ENCODE measurements around the gene ENKD1.

ENKD1 gene

GRCh38 chr16:67675579-67675935, 9.0 kb upstream of the ENKD1 start:
- TF ChIP-seq EZH2 (IDR thresholded peaks at IDR 0.05) (no peak), FOXP2 (optimal IDR thresholded peaks at IDR 0.05; ENCODE audit: control extremely low read depth, extremely low read length, insufficient read depth) (no peak), POLR2AphosphoS5 (IDR thresholded peaks at IDR 0.05; ENCODE audit: borderline replicate concordance, low read depth, low read length) (no peak)
- no peak for DNase-seq (ENCODE audit: low read depth, low spot score)

GRCh38 chr16:67674851-67675578, 8.5 kb upstream of the ENKD1 start:
- Histone ChIP-seq H3K9me3 (ENCODE audit: low read depth, low read length) (no peaks in the 10 kb centered on the region), H3K27ac (no peak overlapping the region), H3K4me3 (no peak overlapping the region), H3K36me3 (ENCODE audit: insufficient read depth, low read length) (no peaks in the 10 kb centered on the region), H3K9ac (ENCODE audit: insufficient read length) (no peak overlapping the region)
- DNase-seq (ENCODE audit: low read depth, low spot score), result no peak
- no peak for TF ChIP-seq POLR2AphosphoS5 (IDR thresholded peaks at IDR 0.05; ENCODE audit: borderline replicate concordance, low read depth, low read length)
- no peak for TF ChIP-seq FOXP2 (optimal IDR thresholded peaks at IDR 0.05; ENCODE audit: control extremely low read depth, extremely low read length, insufficient read depth)
- TF ChIP-seq EZH2 (IDR thresholded peaks at IDR 0.05), result no peak

More at GRCh38 chr16:67675579-67675935, 9.0 kb upstream of the ENKD1 start:
- no peaks in the 10 kb centered on the region for H3K9me3 ChIP-seq (ENCODE audit: low read depth, low read length)
- no peak overlapping the region for H3K4me3 ChIP-seq
- no peak overlapping the region for H3K9ac ChIP-seq (ENCODE audit: insufficient read length)
- no peaks in the 10 kb centered on the region for H3K36me3 ChIP-seq (ENCODE audit: insufficient read depth, low read length)
- no peak overlapping the region for H3K27ac ChIP-seq

- no peak for DNase-seq (ENCODE audit: low read depth, low spot score)
- H3K4me3 ChIP-seq, result peak overlapping the region; percentile 52
- H3K36me3 ChIP-seq (ENCODE audit: insufficient read depth, low read length), result no peaks in the 10 kb centered on the region
- peak overlapping the region; percentile 60; the same call in 1 of the 2 replicates for H3K27ac ChIP-seq
- TF ChIP-seq FOXP2 (optimal IDR thresholded peaks at IDR 0.05; ENCODE audit: control extremely low read depth, extremely low read length, insufficient read depth) (no peak), POLR2AphosphoS5 (IDR thresholded peaks at IDR 0.05; ENCODE audit: borderline replicate concordance, low read depth, low read length) (no peak), EZH2 (IDR thresholded peaks at IDR 0.05) (no peak)
- H3K9me3 ChIP-seq (ENCODE audit: low read depth, low read length), result no peaks in the 10 kb centered on the region
- H3K9ac ChIP-seq (ENCODE audit: insufficient read length), result no peak overlapping the region
These were observed 7.4 kb upstream of the ENKD1 start for GRCh38 chr16:67673712-67674580.

- no peak for DNase-seq (ENCODE audit: low read depth, low spot score)
- Histone ChIP-seq H3K36me3 (ENCODE audit: insufficient read depth, low read length) (no peaks in the 10 kb centered on the region), H3K9me3 (ENCODE audit: low read depth, low read length) (no peaks in the 10 kb centered on the region), H3K4me3 (peak overlapping the region; percentile 52), H3K9ac (ENCODE audit: insufficient read length) (no peak overlapping the region), H3K27ac (peak overlapping the region; percentile 54; the same call in 1 of the 2 replicates)
- TF ChIP-seq EZH2 (IDR thresholded peaks at IDR 0.05) (no peak), FOXP2 (optimal IDR thresholded peaks at IDR 0.05; ENCODE audit: control extremely low read depth, extremely low read length, insufficient read depth) (no peak), POLR2AphosphoS5 (IDR thresholded peaks at IDR 0.05; ENCODE audit: borderline replicate concordance, low read depth, low read length) (no peak)
These were observed 6.5 kb upstream of the ENKD1 start for GRCh38 chr16:67672739-67673662.

- Histone ChIP-seq H3K9me3 (ENCODE audit: low read depth, low read length) (no peaks in the 10 kb centered on the region), H3K4me3 (no peak overlapping the region), H3K36me3 (ENCODE audit: insufficient read depth, low read length) (no peaks in the 10 kb centered on the region), H3K27ac (no peak overlapping the region), H3K9ac (ENCODE audit: insufficient read length) (no peak overlapping the region)
- no peak for TF ChIP-seq FOXP2 (optimal IDR thresholded peaks at IDR 0.05; ENCODE audit: control extremely low read depth, extremely low read length, insufficient read depth)
- TF ChIP-seq POLR2AphosphoS5 (IDR thresholded peaks at IDR 0.05; ENCODE audit: borderline replicate concordance, low read depth, low read length), result no peak
- TF ChIP-seq EZH2 (IDR thresholded peaks at IDR 0.05), result no peak
- no peak for DNase-seq (ENCODE audit: low read depth, low spot score)
These were observed 5.8 kb upstream of the ENKD1 start for GRCh38 chr16:67672306-67672705.

- DNase-seq (ENCODE audit: low read depth, low spot score), result no peak
- Histone ChIP-seq H3K4me3 (no peak overlapping the region), H3K36me3 (ENCODE audit: insufficient read depth, low read length) (no peaks in the 10 kb centered on the region), H3K9me3 (ENCODE audit: low read depth, low read length) (no peaks in the 10 kb centered on the region), H3K9ac (ENCODE audit: insufficient read length) (no peak overlapping the region), H3K27ac (no peak overlapping the region)
- no peak for TF ChIP-seq FOXP2 (optimal IDR thresholded peaks at IDR 0.05; ENCODE audit: control extremely low read depth, extremely low read length, insufficient read depth)
- no peak for TF ChIP-seq POLR2AphosphoS5 (IDR thresholded peaks at IDR 0.05; ENCODE audit: borderline replicate concordance, low read depth, low read length)
- TF ChIP-seq EZH2 (IDR thresholded peaks at IDR 0.05), result no peak
These were observed 3.0 kb upstream of the ENKD1 start for GRCh38 chr16:67669499-67670101.

- no peaks in the 10 kb centered on the region for H3K9me3 ChIP-seq (ENCODE audit: low read depth, low read length)
- TF ChIP-seq EZH2 (IDR thresholded peaks at IDR 0.05) (no peak), POLR2AphosphoS5 (IDR thresholded peaks at IDR 0.05; ENCODE audit: borderline replicate concordance, low read depth, low read length) (no peak), FOXP2 (optimal IDR thresholded peaks at IDR 0.05; ENCODE audit: control extremely low read depth, extremely low read length, insufficient read depth) (no peak)
- DNase-seq (ENCODE audit: low read depth, low spot score), result no peak
- no peak overlapping the region for H3K27ac ChIP-seq
- H3K36me3 ChIP-seq (ENCODE audit: insufficient read depth, low read length), result no peaks in the 10 kb centered on the region
- no peak overlapping the region for H3K4me3 ChIP-seq
- no peak overlapping the region for H3K9ac ChIP-seq (ENCODE audit: insufficient read length)
These were observed 2.1 kb upstream of the ENKD1 start for GRCh38 chr16:67668495-67669157.

Data from SK-N-MC (cell line).